NCI-H187 treated with DMSO at 0.1 percent for 48 hours (cell line): ENCODE results near the gene CDHR2.

ENCODE experiments used
- DNase-seq: peaks from one replicate; lab custom pipeline; 2025; lab: John Stamatoyannopoulos, UW

CDHR2 gene

GRCh38 chr5:176640616-176641015 lies 91.5 kb downstream of the CDHR2 start:
- DNase-seq: no peak

- no peak for DNase-seq
Measured at GRCh38 chr5:176642675-176643490, 93.7 kb downstream of the CDHR2 start.

GRCh38 chr5:176643491-176644219 lies 94.5 kb downstream of the CDHR2 start:
- DNase-seq: no peak

GRCh38 chr5:176644294-176644693 lies 95.2 kb downstream of the CDHR2 start:
- no peak for DNase-seq

DNA sequence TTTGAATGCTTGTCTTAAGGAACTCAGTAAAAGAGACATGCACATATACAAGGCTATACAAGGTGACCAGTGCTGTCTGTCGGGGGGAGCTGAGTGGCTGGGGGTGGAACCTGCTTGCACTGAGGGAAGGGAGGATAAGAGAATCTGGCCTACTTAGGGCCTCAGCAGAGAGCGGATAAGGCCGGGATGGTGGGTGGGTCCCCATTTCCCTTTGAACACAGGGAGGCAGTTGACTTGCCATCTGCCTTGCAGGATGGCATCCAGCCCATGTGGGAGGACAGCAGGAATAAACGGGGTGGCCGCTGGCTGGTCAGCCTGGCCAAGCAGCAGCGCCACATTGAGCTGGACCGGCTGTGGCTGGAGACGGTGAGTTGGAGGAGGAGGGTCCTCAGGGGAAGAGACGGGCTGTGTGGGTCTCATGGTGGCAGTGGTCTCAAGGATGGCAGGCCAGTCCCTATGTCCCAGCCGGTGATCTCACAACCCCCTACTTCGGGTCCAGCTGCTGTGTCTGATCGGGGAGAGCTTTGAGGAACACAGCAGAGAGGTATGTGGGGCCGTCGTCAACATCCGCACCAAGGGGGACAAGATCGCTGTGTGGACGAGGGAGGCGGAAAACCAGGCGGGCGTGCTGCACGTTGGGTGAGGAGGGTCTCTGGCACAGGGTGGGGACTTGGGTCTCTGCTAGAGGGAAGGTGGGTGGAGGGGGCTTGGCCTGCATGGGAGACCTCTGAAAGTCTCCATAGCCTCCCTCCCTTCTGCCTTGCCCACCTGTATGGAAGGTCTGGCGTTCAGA lies 95.9 kb downstream of the CDHR2 start:
- DNase-seq: no peak
